Endothelial cell (in vitro differentiated cells): ENCODE results near the gene PER3. TPM values are rescaled to one million over a fixed set of nuclear protein-coding genes. Genes with fewer than 3 reads are reported as not detected.

Experiments used
- DNase-seq: peaks from one replicate; pipeline ENCODE4 v3.0.0; 2021; ENCODE audit warnings: low spot score
- H3K27ac Mint-ChIP-seq: one replicate; pipeline ENCODE4 v1.8.0; 2021; ENCODE audit warnings: mixed read lengths, inconsistent platforms; ENCODE audit not compliant: unreplicated experiment
- H3K27me3 Mint-ChIP-seq: one replicate; pipeline ENCODE4 v1.8.0; 2021; ENCODE audit warnings: mild to moderate bottlenecking, moderate library complexity, mixed read lengths, inconsistent platforms; ENCODE audit not compliant: unreplicated experiment
- H3K36me3 Mint-ChIP-seq: one replicate; pipeline ENCODE4 v1.8.0; 2021; ENCODE audit warnings: mild to moderate bottlenecking, low read depth, mixed read lengths, inconsistent platforms; ENCODE audit not compliant: unreplicated experiment
- H3K4me1 Mint-ChIP-seq: one replicate; pipeline ENCODE4 v1.8.0; 2021; ENCODE audit warnings: mild to moderate bottlenecking, mixed read lengths, inconsistent platforms; ENCODE audit not compliant: unreplicated experiment
- H3K4me3 Mint-ChIP-seq: one replicate; pipeline ENCODE4 v1.8.0; 2021; ENCODE audit warnings: mild to moderate bottlenecking, mixed read lengths, inconsistent platforms; ENCODE audit not compliant: unreplicated experiment
- H3K9me3 Mint-ChIP-seq: one replicate; pipeline ENCODE4 v1.8.0; 2021; ENCODE audit warnings: mixed read lengths, inconsistent platforms; ENCODE audit not compliant: unreplicated experiment
- CTCF ChIP-seq: fragments of 200-600 bp; sonication (generic); IDR thresholded peaks from one replicate; pipeline ENCODE4 v1.5.0; 2021; ENCODE audit warnings: antibody characterized with exemption; ENCODE audit not compliant: unreplicated experiment
- total RNA-seq: library from RNA; stranded (reverse); fragmentation: NEBNext Ultra II Directional; extraction: Animal tissue kit (Norgen Biotek cat#: 25700); gene quantifications from one replicate; pipeline ENCODE4 v1.2.1, GENCODE V29; 2021; ENCODE audit not compliant: unreplicated experiment

The PER3 gene
- total RNA-seq, 1 donor from 2014 or later: 2.8 TPM

DNA sequence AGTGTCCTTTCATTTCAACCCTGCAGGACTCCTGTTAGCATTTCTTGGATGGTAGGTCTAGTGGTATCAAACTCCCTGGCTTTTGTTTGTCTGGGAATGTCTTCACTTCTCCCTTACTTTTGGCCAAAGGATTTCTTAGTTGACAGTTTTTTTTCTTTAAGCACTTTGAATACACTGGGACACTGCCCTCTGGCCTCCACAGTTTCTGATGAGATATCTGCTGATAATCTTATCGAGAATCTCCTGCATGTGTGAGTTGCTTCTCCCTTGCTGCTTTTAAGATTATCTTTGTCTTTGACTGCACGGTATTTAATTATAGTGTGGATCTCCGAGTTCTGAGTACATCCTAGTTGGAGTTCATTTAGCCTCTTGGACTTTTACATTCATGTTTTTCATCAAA is 55.4 kb downstream of the PER3 start:
- DNase-seq: no peak
- H3K9me3 Mint-ChIP-seq: peaks cover 3% of the 10 kb centered on the region
- peaks cover 31% of the 10 kb centered on the region for H3K36me3 Mint-ChIP-seq
- H3K27ac Mint-ChIP-seq: no peak overlapping the region
- TF ChIP-seq CTCF: no peak
- H3K27me3 Mint-ChIP-seq: no peaks in the 10 kb centered on the region
- no peak overlapping the region for H3K4me3 Mint-ChIP-seq
- no peaks in the 10 kb centered on the region for H3K4me1 Mint-ChIP-seq

DNA sequence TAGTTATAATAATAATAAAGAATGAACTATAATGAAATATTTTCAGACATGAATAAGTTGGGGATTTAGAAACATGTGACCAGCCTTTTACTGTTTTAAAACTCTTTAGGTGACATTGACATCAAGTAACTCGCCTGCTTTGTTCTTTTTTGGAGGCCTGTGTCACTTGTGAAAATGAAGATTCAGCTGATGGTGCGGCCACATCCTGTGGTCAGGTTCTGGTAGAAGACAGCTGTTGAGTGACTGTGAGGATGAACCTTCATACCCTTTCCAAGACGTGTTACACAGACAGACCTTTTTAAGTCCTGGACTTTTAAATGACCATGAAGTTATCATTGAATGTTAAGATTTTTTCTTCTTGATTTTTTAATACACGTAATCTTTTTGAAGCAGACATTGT is 58.4 kb downstream of the PER3 start:
- Mint-ChIP-seq H3K27me3 (peaks cover under 1% of the 10 kb centered on the region), H3K4me3 (no peak overlapping the region), H3K4me1 (no peaks in the 10 kb centered on the region), H3K36me3 (peaks cover 23% of the 10 kb centered on the region), H3K27ac (no peak overlapping the region), H3K9me3 (peaks cover 1% of the 10 kb centered on the region)
- DNase-seq: no peak
- TF ChIP-seq CTCF: no peak

DNA sequence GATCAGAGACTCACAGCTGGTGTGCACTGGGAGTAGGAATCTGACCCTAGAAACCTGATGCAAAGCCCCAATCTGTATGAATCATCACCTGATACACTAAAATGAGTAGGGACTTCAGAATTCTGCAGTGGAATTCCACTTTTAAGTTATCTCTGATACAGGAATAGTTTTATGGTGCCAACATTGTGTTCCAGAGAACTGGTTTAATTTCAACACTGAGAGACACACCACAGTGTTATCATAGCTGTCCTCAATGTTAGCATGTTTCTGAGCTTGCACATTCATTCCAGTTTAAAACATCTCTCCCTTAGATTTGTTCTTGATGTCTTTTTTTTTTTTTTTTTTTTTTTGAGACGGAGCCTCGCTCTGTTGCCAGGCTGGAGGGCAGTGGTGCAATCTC is 61.7 kb downstream of the PER3 start:
- Mint-ChIP-seq H3K4me1 (no peaks in the 10 kb centered on the region), H3K9me3 (no peaks in the 10 kb centered on the region), H3K36me3 (no peaks in the 10 kb centered on the region), H3K27me3 (peaks cover 3% of the 10 kb centered on the region), H3K4me3 (no peak overlapping the region), H3K27ac (no peak overlapping the region)
- DNase-seq: no peak
- no peak for TF ChIP-seq CTCF

DNA sequence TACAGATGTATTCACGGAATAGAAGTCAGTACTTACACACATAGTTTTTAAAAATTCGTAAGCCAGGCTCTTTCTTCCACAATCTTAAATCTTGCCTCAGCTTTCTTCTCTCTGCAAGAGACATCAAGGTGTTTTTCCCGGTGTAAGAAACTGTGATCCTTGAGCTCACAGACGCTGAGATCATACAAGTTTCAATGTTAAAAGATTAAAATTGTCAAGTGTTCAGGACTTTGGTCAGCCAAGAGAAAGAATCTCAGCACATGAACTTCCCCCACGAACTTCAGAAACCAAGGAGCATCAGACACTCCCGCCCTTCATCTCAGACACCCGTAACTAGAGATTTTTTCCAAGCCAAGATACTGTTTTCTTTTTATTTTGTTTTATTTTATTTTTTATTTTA is 62.6 kb downstream of the PER3 start:
- Mint-ChIP-seq H3K27me3 (peaks cover 3% of the 10 kb centered on the region), H3K9me3 (no peaks in the 10 kb centered on the region), H3K4me1 (no peaks in the 10 kb centered on the region), H3K27ac (no peak overlapping the region), H3K36me3 (no peaks in the 10 kb centered on the region), H3K4me3 (no peak overlapping the region)
- no peak for DNase-seq
- TF ChIP-seq CTCF: no peak

- H3K36me3 Mint-ChIP-seq: no peaks in the 10 kb centered on the region
- H3K9me3 Mint-ChIP-seq: no peaks in the 10 kb centered on the region
- no peak overlapping the region for H3K4me3 Mint-ChIP-seq
- H3K27me3 Mint-ChIP-seq: peaks cover 3% of the 10 kb centered on the region
- TF ChIP-seq CTCF: no peak
- H3K27ac Mint-ChIP-seq: no peak overlapping the region
- peaks cover under 1% of the 10 kb centered on the region for H3K4me1 Mint-ChIP-seq
- no peak for DNase-seq
Observed at GRCh38 chr1:7847599-7847998, 63.5 kb downstream of the PER3 start.
